Stimulated activated CD4-positive, alpha-beta T cell treated with anti-CD3 and anti-CD28 coated beads, Interleukin-1b, Interleukin-23, amount 100 ng/mL, for 24 hours (primary cell): Measurements from ENCODE around the gene HMGA1.

Experiments used
- DNase-seq, 4 experiments: peaks; one replicate each; pipeline ENCODE4 v3.0.0-alpha.2; 2020; ENCODE audit warnings: low read depth in 4 of 4, low spot score in 1 of 4

HMGA1 gene

GRCh38 chr6:34288581-34288980 is 51.9 kb downstream of the HMGA1 start:
- DNase-seq, result no peak

DNA sequence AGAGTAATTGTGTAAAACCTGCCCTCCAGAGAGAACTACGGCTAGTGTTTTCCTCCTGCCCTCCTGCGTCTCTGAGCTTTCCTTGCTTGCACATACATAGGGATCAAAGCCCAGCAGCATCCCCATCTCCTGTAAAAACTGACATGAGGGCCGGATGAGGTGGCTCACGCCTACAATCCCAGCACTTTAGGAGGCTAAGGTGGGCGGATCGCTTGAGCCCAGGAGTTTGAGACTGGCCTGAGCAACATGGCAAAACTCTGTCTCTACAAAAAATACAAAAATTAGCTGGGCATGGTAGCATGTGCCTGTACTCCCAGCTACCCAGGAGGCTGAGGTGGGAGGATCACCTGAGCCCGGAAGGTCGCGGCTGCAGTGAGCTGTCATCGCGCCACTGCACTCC is 52.5 kb downstream of the HMGA1 start:
- no peak for DNase-seq

DNA sequence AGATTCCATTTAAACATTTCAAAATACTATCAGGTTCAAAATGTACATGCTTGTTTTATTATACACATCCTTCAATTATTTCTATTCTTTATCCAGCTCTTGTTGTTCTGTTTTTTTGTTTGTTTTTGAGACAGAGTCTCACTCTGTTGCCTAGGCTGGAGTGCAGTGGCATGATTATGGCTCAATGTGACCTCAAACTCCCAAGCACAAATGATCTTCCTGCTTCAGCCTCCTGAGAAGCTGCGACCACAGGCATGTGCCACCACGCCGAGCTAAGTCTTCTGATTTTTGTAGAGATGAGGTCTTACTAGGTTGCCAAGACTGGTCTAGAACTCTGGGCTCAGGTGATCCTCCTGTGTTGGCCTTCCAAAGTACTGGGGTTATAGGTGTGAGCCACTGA is 56.3 kb downstream of the HMGA1 start:
- DNase-seq, result no peak

DNA sequence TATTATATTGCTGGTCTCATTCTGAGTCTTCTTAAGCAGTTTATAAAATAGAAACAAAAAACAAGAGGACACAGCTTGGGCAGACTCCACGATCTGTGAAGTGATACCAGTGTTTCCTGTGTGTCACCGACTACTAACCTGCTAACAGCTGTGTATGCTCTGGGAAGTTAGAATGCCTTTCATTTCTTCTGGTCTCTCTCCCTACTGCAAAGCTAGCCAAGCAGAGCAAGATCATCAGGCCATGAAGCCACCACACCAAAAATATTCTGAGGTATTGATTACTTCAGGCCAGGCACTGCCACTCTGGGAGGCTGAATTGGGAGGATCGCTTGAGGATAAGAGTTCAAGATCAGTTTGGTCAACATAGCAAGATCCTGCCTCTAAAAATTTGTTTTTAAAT is 59.0 kb downstream of the HMGA1 start:
- DNase-seq, result no peak
